Adrenal gland (tissue), 12 donors: Measurements from ENCODE around the gene USP11. TPM values are rescaled to one million over a fixed set of nuclear protein-coding genes. Genes with fewer than 3 reads are reported as not detected.

Source experiments
- DNase-seq, 7 donors: peaks; one replicate each; pipeline ENCODE4 v3.0.0-alpha.2; 2019 to 2020
- H3K27ac ChIP-seq, 5 donors: fragments of 200-600 bp; sonication (generic) in 4 of 5; 1 replicate in 3 of 5; 2 replicates in 2 of 5; pipeline versions ENCODE4 v1.5.1 to v1.8.0; 2016 to 2020; ENCODE audit warnings: mild to moderate bottlenecking in 1 of 5
- H3K27me3 ChIP-seq: fragments of 200-600 bp; 2 replicates; pipeline ENCODE4 v1.8.0; 2021
- H3K36me3 ChIP-seq, 2 donors: fragments of 200-600 bp; replicated peaks in 1 of 2; 1 replicate in 1 of 2; 2 replicates in 1 of 2; pipeline versions ENCODE4 v1.5.1 to v1.8.0; 2018 to 2022
- H3K4me1 ChIP-seq, 2 donors: fragments of 200-600 bp; replicated peaks in 1 of 2; 1 replicate in 1 of 2; 2 replicates in 1 of 2; pipeline versions ENCODE4 v1.5.1 to v1.8.0; 2018 to 2021
- H3K4me3 ChIP-seq, 4 donors: fragments of 200-600 bp; sonication (generic) in 3 of 4; one replicate each; pipeline ENCODE4 v1.5.1; 2016 to 2018
- H3K9me3 ChIP-seq, 3 donors: fragments of 200-600 bp; sonication (generic) in 1 of 3; replicated peaks in 1 of 3; 1 replicate in 2 of 3; 2 replicates in 1 of 3; pipeline versions ENCODE4 v1.5.1 to v1.8.0; 2016 to 2021
- CTCF ChIP-seq, 6 experiments: fragments of 450-650 bp in 4 of 6; fragments of 200-600 bp in 2 of 6; sonication (generic) in 1 of 6; IDR thresholded peaks; 1 replicate in 5 of 6; 2 replicates in 1 of 6; pipeline versions ENCODE4 v1.5.1 to v1.8.0; 2016 to 2021; ENCODE audit warnings: antibody characterized with exemption in 6 of 6, mild to moderate bottlenecking in 2 of 6, moderate library complexity in 1 of 6
- POLR2A ChIP-seq, 2 donors: fragments of 450-650 bp; IDR thresholded peaks; one replicate each; pipeline ENCODE4 v1.6.1; 2017; ENCODE audit warnings: antibody characterized with exemption in 2 of 2, mild to moderate bottlenecking in 2 of 2, moderate library complexity in 1 of 2
- WGBS, 4 donors: extraction: QIAGEN DNeasy Blood & Tissue Kit in 2 of 4; methylation state at CpG; one replicate each; pipeline versions ENCODE4 v1.1.5 to v1.1.7; 2013 to 2017; 5-methylcytosine and 5-hydroxymethylcytosine counted together
- intact Hi-C, 2 donors: fragments of 100-400 bp; cut with DNase I; formaldehyde crosslinking; loops; one replicate each; pipeline versions ENCODE4 v1.14.1 to v1.15.0; 2022 to 2023
- polyA plus RNA-seq, 3 donors: library from polyadenylated mRNA; stranded (reverse); fragments of 200-250 nt in 2 of 3; fragments of 350-450 nt in 1 of 3; fragmentation: Illumina TruSeq in 1 of 3; extraction: RNeasy Lipid Tissue Mini Kit (QIAGEN cat#74804) in 1 of 3; gene quantifications; one replicate each; pipeline ENCODE4 v1.2.3, GENCODE V29; 2013 to 2014
- total RNA-seq, 9 donors: library from RNA; depleted of rRNA in 4 of 9; stranded (reverse); fragments of >200 nt in 4 of 9; fragments of 120-200 nt in 1 of 9; fragmentation: NEBNext Ultra II Directional in 1 of 9; extraction: Animal tissue kit (Norgen Biotek cat#: 25700) in 1 of 9; gene quantifications; one replicate each; pipeline versions ENCODE4 v1.1.0 to v1.2.4, GENCODE V29; 2013 to 2023
- donor health status: healthy with polysubstance abuse.
- donor health status: Bipolar disorder and iron deficiency.
- donor health status: DM: yes; HTN: yes; CAD: no.
- donor health status: DM: no; HTN: no; CAD: no.
- donor health status: DM: no; HTN: no; CAD: no.
- donor health status: DM: yes; HTN: yes; CAD: no.

Gene USP11
- total and polyA plus RNA-seq, 12 donors = 27.4 to 63.0 (median 52.1) TPM

- WGBS, 4 donors = 60 to 75% (median 66%) methylated on average over 6 to 8 of the region's 8 CpGs
- peak in 1 of 7 donors; percentile 20 for DNase-seq
- Histone ChIP-seq H3K4me3 (peak overlapping the region in 2 of 4 donors; percentile 39 to 70), H3K4me1 (peaks cover 0 to 13% of the 10 kb centered on the region in 2 donors), H3K9me3 (no peaks in the 10 kb centered on the region), H3K27me3 (peaks cover 7% of the 10 kb centered on the region), H3K36me3 (peaks cover 0 to 4% of the 10 kb centered on the region in 2 donors), H3K27ac (peak overlapping the region; percentile 85 to 97 (median 96))
- TF ChIP-seq CTCF (IDR thresholded peaks at IDR 0.05) (no peak), POLR2A (IDR thresholded peaks at IDR 0.05) (no peak)
- intact Hi-C loops = no loop called here
These were observed 509 bp upstream of the USP11 start for GRCh38 chrX:47232197-47232802.

DNA sequence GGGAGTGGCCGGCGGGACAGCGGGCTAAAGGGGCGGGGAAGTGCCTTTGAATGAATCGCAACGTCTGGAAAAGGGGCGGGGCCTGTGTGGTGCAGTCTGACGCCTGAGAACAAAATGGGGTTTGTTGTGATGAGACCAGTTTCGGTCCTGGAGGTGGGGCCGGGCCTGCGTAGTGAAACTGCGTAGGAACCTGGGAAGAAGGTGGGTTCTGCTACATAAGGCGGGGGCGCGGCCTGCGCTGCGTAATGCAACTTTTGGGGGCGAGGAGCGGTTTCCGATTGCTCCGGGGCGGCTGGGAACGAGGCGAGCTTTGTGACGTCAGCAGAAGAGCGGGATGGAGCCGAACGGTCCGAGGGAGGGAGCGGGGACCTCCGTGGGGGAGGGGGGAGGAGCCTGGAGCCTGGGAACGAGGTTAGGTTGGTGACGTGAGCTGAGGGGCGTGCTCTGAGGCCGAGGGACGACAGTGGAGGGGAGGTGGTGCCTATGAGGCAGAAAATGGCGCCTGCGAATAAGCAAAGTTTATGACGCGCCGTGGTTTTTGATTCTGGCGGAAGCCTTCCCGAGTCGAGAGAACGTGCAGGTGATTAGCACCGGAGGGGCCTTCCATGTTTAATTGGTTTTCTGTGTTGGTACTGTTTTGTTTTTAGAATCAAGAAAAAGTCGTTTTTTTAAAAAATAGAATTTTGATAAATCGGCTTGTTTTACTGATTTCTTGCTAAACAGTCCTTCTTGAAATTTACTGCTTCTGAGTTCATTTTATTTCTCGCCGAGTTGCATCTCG is 714 bp downstream of the USP11 start:
- peaks cover 7% of the 10 kb centered on the region for H3K27me3 ChIP-seq
- H3K9me3 ChIP-seq = no peaks in the 10 kb centered on the region
- peak overlapping the region in 2 of 4 donors; percentile 39 to 70 for H3K4me3 ChIP-seq
- TF ChIP-seq CTCF (IDR thresholded peaks at IDR 0.05) = no peak
- peak in 1 of 2 donors; percentile 74 for TF ChIP-seq POLR2A (IDR thresholded peaks at IDR 0.05)
- H3K4me1 ChIP-seq = peaks cover 0 to 13% of the 10 kb centered on the region in 2 donors
- H3K36me3 ChIP-seq = no peaks in the 10 kb centered on the region
- intact Hi-C loops = no loop called here
- peak; percentile 91 to 98 (median 96) for DNase-seq
- peak overlapping the region; percentile 85 to 97 (median 96) for H3K27ac ChIP-seq
- 0 to 29% (median 9%) methylated on average over 16 to 51 of the region's 51 CpGs for WGBS, 4 donors

GRCh38 chrX:47234583-47234982 is 1.8 kb downstream of the USP11 start:
- intact Hi-C loops = no loop called here
- Histone ChIP-seq H3K27ac (peak overlapping the region in 2 of 5 donors; percentile 89 to 97), H3K27me3 (peaks cover 7% of the 10 kb centered on the region), H3K36me3 (no peaks in the 10 kb centered on the region), H3K4me3 (peak overlapping the region in 1 of 4 donors; percentile 70), H3K9me3 (no peaks in the 10 kb centered on the region), H3K4me1 (peaks cover 0 to 13% of the 10 kb centered on the region in 2 donors)
- 51 to 70% (median 61%) methylated on average over 3 of the region's 3 CpGs for WGBS, 4 donors
- TF ChIP-seq POLR2A (IDR thresholded peaks at IDR 0.05) = no peak
- DNase-seq = no peak

- TF ChIP-seq POLR2A (IDR thresholded peaks at IDR 0.05) = no peak
- TF ChIP-seq CTCF (IDR thresholded peaks at IDR 0.05) = no peak
- no peak for DNase-seq
- Histone ChIP-seq H3K9me3 (no peaks in the 10 kb centered on the region), H3K4me3 (no peak overlapping the region), H3K27ac (no peak overlapping the region), H3K4me1 (peaks cover 0 to 13% of the 10 kb centered on the region in 2 donors), H3K36me3 (peaks cover 0 to 2% of the 10 kb centered on the region in 2 donors), H3K27me3 (peaks cover 7% of the 10 kb centered on the region)
- intact Hi-C loops = no loop called here
- WGBS, 4 donors = 61 to 88% (median 75%) methylated on average over 3 to 4 of the region's 4 CpGs
These were observed 2.9 kb downstream of the USP11 start for GRCh38 chrX:47235691-47236103.
